ENCODE data around the gene ARHGAP15.

Gene ARHGAP15

GRCh38 chr2:143732871-143733270 is 603.7 kb downstream of the ARHGAP15 start:
- no peak for DNase-seq (ENCODE audit: extremely low read depth in 1 of 2, low read depth in 1 of 2)

DNA sequence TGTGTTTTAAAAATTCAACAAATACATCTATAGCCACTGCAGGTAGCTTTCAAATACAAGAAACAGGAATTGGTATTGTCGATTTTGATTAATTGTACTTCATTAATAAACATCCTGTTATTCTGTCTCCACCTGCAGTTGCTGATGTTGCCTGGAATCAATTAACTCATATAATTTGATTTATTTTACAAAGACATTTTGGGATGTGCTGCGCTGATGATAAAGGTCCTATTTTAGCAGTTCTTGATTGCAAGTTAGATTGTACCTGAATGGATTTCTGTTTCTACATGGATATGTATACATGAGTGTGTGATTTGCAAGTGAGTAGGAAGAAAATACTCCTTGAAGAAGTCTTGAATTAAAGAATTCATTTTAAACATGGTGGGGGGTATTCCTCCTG is 605.3 kb downstream of the ARHGAP15 start:
- DNase-seq (ENCODE audit: extremely low read depth in 1 of 2, low read depth in 1 of 2): no peak

DNA sequence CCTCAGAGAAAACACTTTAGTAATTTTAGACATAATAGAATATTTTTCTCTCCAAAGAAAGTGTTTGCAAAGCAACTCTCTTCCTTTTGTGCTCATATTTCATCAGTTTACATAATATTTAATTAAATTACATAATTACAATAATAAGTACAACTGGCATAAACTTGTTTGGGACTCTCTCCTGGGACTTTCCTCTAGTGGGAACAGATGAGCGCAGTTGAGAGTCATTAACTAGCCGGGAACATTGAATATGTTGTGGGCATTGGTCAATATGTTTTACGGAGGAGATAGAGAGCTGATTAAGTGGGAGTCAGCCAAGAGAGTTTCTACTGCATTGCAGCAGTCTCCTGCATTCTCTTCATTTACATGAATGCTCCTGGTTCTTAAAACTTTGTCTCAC is 607.7 kb downstream of the ARHGAP15 start:
- no peak for DNase-seq (ENCODE audit: extremely low read depth in 1 of 2, low read depth in 1 of 2)

DNA sequence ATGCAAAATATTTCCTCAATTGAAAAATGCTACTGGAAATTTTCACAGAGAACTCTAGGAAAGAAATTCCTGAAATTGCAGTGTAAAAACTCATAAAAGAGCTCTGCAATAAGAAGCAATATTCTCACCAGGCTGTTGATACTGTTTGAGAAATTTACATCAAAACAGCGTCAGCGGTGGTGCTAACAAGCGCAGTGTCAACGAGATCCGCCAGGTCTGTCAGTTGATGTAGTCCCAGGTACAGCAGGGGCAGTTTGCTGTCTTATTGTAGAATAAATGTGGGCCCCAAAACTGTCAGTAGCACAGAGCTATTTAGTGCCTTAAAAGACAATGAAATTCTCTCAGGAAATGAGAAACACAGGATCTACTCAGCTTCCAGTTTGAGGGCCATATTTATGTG is 611.2 kb downstream of the ARHGAP15 start:
- DNase-seq (ENCODE audit: extremely low read depth in 1 of 2, low read depth in 1 of 2): no peak

GRCh38 chr2:143741205-143741604 is 612.0 kb downstream of the ARHGAP15 start:
- DNase-seq (ENCODE audit: extremely low read depth in 1 of 2, low read depth in 1 of 2): no peak

GRCh38 chr2:143742581-143742980 is 613.4 kb downstream of the ARHGAP15 start:
- DNase-seq (ENCODE audit: extremely low read depth in 1 of 2, low read depth in 1 of 2): no peak

GRCh38 chr2:143744114-143744513 is 614.9 kb downstream of the ARHGAP15 start:
- DNase-seq (ENCODE audit: extremely low read depth in 1 of 2, low read depth in 1 of 2): no peak

- no peak for DNase-seq (ENCODE audit: extremely low read depth in 1 of 2, low read depth in 1 of 2)
Observed at GRCh38 chr2:143745060-143745459, 615.8 kb downstream of the ARHGAP15 start.

GRCh38 chr2:143754742-143755141 is 625.5 kb downstream of the ARHGAP15 start:
- DNase-seq (ENCODE audit: extremely low read depth in 1 of 2, low read depth in 1 of 2): no peak

GRCh38 chr2:143758629-143759330 is 629.6 kb downstream of the ARHGAP15 start:
- DNase-seq (ENCODE audit: extremely low read depth in 1 of 2, low read depth in 1 of 2): no peak

GRCh38 chr2:143759455-143759854 is 630.2 kb downstream of the ARHGAP15 start:
- no peak for DNase-seq (ENCODE audit: extremely low read depth in 1 of 2, low read depth in 1 of 2)

GRCh38 chr2:143762176-143762928 is 633.1 kb downstream of the ARHGAP15 start:
- no peak for DNase-seq (ENCODE audit: extremely low read depth in 1 of 2, low read depth in 1 of 2)

- no peak for DNase-seq (ENCODE audit: extremely low read depth in 1 of 2, low read depth in 1 of 2)
Observed at GRCh38 chr2:143764261-143764660, 635.0 kb downstream of the ARHGAP15 start.

DNA sequence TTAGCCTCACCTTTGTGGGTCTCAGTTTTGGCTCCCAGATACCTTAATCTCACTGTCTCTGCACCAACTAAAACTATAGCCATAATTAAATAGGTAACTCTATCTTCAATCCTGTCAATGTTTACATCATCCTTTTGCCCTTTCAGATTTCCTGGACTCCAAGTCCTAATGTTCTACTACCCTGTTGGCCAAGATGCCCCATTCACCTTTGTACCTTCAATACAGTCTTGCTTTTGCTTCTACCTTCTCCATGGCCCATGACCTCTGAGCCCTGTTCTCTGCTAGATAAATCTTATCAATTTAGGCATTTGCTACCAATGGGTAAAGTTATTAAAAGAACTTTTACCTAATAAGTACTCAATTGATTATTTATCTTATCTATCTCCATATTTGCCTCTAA is 635.5 kb downstream of the ARHGAP15 start:
- no peak for DNase-seq (ENCODE audit: extremely low read depth in 1 of 2, low read depth in 1 of 2)

DNA sequence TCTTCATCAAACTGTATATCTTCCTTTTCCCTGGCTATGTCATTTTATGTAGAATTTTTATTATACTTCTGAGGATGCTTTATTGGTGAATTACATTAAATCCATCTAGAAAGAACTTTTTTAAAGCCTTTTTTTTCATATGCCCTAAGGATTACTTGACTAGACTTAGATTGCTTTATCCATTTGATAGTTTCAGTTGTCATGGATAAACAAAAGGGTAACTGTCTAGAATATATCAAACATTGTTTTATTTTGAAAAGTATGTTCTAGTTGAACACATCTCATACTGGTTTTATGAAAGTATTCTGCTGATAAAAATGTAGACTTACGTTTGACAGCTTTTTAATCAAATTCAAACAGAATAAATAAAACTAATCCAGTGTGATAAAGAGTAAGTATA is 639.8 kb downstream of the ARHGAP15 start:
- no peak for DNase-seq (ENCODE audit: extremely low read depth in 1 of 2, low read depth in 1 of 2)

DNA sequence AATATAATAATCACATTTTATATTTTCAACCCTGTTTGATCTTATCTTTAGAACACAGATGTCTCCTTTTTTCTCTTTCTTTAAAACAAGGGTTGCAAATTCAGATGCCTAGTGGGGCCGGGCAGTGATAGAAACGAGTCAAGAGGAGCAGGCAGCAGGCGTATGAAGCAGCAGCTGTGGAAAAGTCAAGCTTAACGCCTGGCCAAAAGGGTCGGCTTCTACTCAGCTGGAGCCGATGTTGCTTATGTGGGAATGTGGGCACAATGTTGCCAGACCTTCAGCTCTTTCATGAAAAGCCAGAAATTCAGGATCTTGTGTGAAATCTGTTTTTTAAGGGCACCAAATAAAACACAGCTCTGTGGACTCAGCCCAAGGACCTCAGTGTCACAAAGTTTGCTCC is 642.7 kb downstream of the ARHGAP15 start:
- no peak for DNase-seq (ENCODE audit: extremely low read depth in 1 of 2, low read depth in 1 of 2)

DNA sequence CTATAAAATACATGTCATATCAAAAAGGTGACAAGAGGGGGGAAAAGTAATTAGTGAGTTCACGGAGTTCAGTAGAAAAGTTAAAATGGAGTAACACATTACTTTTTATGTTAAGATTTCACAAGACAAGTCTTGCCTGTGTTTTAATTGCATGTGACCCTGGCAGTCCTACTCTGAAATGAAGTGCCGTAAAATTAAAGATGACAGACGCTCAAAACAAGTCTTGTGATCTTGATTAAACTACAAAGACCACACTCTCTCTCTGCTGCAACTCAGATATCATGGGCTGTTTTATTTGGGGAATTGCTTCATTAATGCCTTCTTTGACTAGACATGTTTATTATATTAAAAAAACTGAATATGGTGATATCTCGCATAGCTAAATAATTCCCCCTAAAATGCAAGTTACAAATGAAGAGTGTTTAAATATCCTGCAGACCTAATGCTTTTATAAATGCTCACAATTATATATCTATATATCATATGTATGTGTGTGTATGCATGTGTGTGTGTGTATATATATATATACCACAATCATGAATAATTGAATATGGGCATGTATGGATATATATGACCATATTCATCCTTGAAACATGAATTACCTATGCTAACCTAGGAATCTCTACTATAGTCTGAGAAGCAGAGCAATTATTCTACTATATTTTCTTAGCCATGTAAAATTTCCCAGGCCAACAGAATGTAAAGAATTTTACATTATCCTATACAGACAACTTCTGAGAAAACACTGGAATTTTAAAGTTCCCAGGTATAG is 647.5 kb downstream of the ARHGAP15 start:
- DNase-seq (ENCODE audit: extremely low read depth in 1 of 2, low read depth in 1 of 2): no peak

DNA sequence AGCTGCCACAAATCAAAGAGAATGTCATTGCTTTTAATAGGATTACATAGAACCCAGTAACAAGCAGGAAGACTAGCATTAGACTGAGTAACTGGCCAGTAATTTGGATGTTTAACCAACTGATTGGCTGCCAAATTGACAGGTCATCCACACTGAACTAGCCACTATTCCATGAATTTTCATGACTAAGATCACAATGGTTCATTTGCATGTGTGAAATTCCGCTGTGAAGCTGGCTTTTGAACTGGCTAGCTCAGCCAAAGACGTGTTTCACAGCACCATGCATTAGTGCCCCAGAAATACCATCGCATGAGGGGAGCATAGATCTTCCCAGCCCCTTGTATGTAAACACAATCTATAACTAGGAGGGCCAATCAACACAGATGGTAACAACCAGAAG is 649.8 kb downstream of the ARHGAP15 start:
- DNase-seq (ENCODE audit: extremely low read depth in 1 of 2, low read depth in 1 of 2): no peak

- DNase-seq (ENCODE audit: extremely low read depth in 1 of 2, low read depth in 1 of 2): no peak
Observed at GRCh38 chr2:143786026-143786765, 657.0 kb downstream of the ARHGAP15 start.

DNA sequence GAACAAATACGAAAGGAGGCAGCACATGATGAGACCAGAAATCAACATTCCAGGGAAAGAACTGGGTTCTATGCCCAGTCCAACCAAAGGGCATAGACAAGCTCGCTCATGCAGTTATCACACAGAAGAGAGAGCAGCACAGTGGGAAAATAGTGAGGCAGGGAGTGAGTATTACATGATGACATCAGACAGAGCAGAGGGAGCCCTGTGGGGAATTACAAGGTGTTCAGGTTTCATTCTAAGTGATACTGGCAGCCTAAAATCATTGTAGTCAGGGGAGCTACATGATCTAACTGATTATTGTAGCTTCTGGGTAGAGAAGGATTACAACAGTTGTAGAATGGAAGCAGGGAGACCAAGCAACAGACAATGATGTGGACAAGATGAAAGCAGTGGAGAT is 658.5 kb downstream of the ARHGAP15 start:
- no peak for DNase-seq (ENCODE audit: extremely low read depth in 1 of 2, low read depth in 1 of 2)

GRCh38 chr2:143792602-143793001 is 663.4 kb downstream of the ARHGAP15 start:
- no peak for DNase-seq (ENCODE audit: extremely low read depth in 1 of 2, low read depth in 1 of 2)

Data from activated CD8-positive, alpha-beta memory T cell treated with anti-CD3 and anti-CD28 coated beads for 1 hour (primary cell).